ENCODE data around the gene GIN1. TPM values are rescaled to one million over a fixed set of nuclear protein-coding genes. Genes with fewer than 3 reads are reported as not detected.
"Not testable (repeated sequence)": the region's sequence is repeated elsewhere in the genome, so short reads cannot be mapped to it uniquely, and the experiment has no call there.

GIN1 gene
- total and polyA plus RNA-seq, 4 donors: 3.1 to 12.6 (median 5.7) TPM

GRCh38 chr5:103057208-103058130 lies 62.5 kb downstream of the GIN1 start:
- no peak for TF ChIP-seq CTCF (IDR thresholded peaks at IDR 0.05; ENCODE audit: control extremely low read depth, extremely low read depth)
- Histone ChIP-seq H3K27ac (ENCODE audit: low read depth in 1 of 2, low read length in 1 of 2) (no peak overlapping the region), H3K9me3 (ENCODE audit: control insufficient read depth in 4 of 4, insufficient read depth in 3 of 4, low read length in 3 of 4) (no peaks in the 10 kb centered on the region), H3K4me3 (no peak overlapping the region), H3K36me3 (ENCODE audit: control insufficient read depth in 4 of 4, insufficient read depth in 4 of 4, low read length in 4 of 4) (no peaks in the 10 kb centered on the region), H3K4me1 (ENCODE audit: control insufficient read depth in 5 of 5, insufficient read depth in 5 of 5, low read length in 5 of 5) (peaks cover 0 to 5% (median 0%) of the 10 kb centered on the region in 5 donors), H3K27me3 (ENCODE audit: control insufficient read depth in 3 of 3, insufficient read depth in 3 of 3, low read length in 2 of 3) (no peaks in the 10 kb centered on the region), H3K9ac (ENCODE audit: insufficient read depth in 1 of 2, low read length in 2 of 2) (no peak overlapping the region)
- ATAC-seq (ENCODE audit: insufficient read depth, low FRiP score) (no peak), DNase-seq (no peak)
- 80 to 89% methylated on average over 6 to 7 of the region's 7 CpGs for WGBS, 2 donors

GRCh38 chr5:103046706-103047105 lies 73.2 kb downstream of the GIN1 start:
- not testable (repeated sequence) for H3K27ac ChIP-seq (ENCODE audit: low read depth in 1 of 2, low read length in 1 of 2); H3K36me3 ChIP-seq (ENCODE audit: control insufficient read depth in 4 of 4, insufficient read depth in 4 of 4, low read length in 4 of 4); H3K9ac ChIP-seq (ENCODE audit: insufficient read depth in 1 of 2, low read length in 2 of 2); H3K27me3 ChIP-seq (ENCODE audit: control insufficient read depth in 3 of 3, insufficient read depth in 3 of 3, low read length in 2 of 3); ATAC-seq (ENCODE audit: insufficient read depth, low FRiP score); H3K4me1 ChIP-seq (ENCODE audit: control insufficient read depth in 5 of 5, insufficient read depth in 5 of 5, low read length in 5 of 5); DNase-seq; H3K9me3 ChIP-seq (ENCODE audit: control insufficient read depth in 4 of 4, insufficient read depth in 3 of 4, low read length in 3 of 4); H3K4me3 ChIP-seq
- WGBS, 2 donors: 88 to 95% methylated on average over 22 of the region's 22 CpGs

- TF ChIP-seq CTCF (IDR thresholded peaks at IDR 0.05; ENCODE audit: control extremely low read depth, extremely low read depth): peak; percentile 29
- Histone ChIP-seq H3K4me3 (no peak overlapping the region), H3K36me3 (ENCODE audit: control insufficient read depth in 4 of 4, insufficient read depth in 4 of 4, low read length in 4 of 4) (no peaks in the 10 kb centered on the region), H3K27ac (ENCODE audit: low read depth in 1 of 2, low read length in 1 of 2) (no peak overlapping the region), H3K4me1 (ENCODE audit: control insufficient read depth in 5 of 5, insufficient read depth in 5 of 5, low read length in 5 of 5) (no peaks in the 10 kb centered on the region), H3K27me3 (ENCODE audit: control insufficient read depth in 3 of 3, insufficient read depth in 3 of 3, low read length in 2 of 3) (no peaks in the 10 kb centered on the region), H3K9ac (ENCODE audit: insufficient read depth in 1 of 2, low read length in 2 of 2) (no peak overlapping the region), H3K9me3 (ENCODE audit: control insufficient read depth in 4 of 4, insufficient read depth in 3 of 4, low read length in 3 of 4) (no peaks in the 10 kb centered on the region)
- 34 to 54% methylated on average over 4 of the region's 4 CpGs for WGBS, 2 donors
- ATAC-seq (ENCODE audit: insufficient read depth, low FRiP score) (peak; percentile 34), DNase-seq (peak in 2 of 3 donors; percentile 76 to 81)
Observed at GRCh38 chr5:103041071-103041676, 78.8 kb downstream of the GIN1 start.
